Left lung (tissue), 10 donors: ENCODE results near the gene BEST2. TPM values are rescaled to one million over a fixed set of nuclear protein-coding genes. Genes with fewer than 3 reads are reported as not detected.

ENCODE experiments used
- ATAC-seq: fragments of 200-7000 bp; cut with Tn5 transposase; one replicate; pipeline ENCODE4 v1.9.1; 2020; ENCODE audit warnings: moderate library complexity
- DNase-seq, 4 donors: peaks; one replicate each; pipeline ENCODE4 v3.0.0-alpha.2; 2013 to 2020
- H3K27ac ChIP-seq, 2 donors: fragments of 200-600 bp; sonication (generic) in 1 of 2; one replicate each; pipeline versions ENCODE4 v1.5.0 to v1.8.0; 2020 to 2021
- H3K27me3 ChIP-seq, 2 donors: fragments of 200-600 bp; sonication (generic) in 1 of 2; one replicate each; pipeline versions ENCODE4 v1.5.0 to v1.8.0; 2020 to 2021
- H3K36me3 ChIP-seq, 2 donors: fragments of 200-600 bp; sonication (generic) in 1 of 2; one replicate each; pipeline versions ENCODE4 v1.5.0 to v1.8.0; 2020 to 2021
- H3K4me1 ChIP-seq, 2 donors: fragments of 200-600 bp; one replicate each; pipeline ENCODE4 v1.8.0; 2021
- H3K4me3 ChIP-seq, 2 donors: fragments of 200-600 bp; sonication (generic) in 1 of 2; one replicate each; pipeline versions ENCODE4 v1.5.0 to v1.8.0; 2020 to 2021; ENCODE audit warnings: mild to moderate bottlenecking in 1 of 2
- H3K9me3 ChIP-seq, 2 donors: fragments of 200-600 bp; sonication (generic) in 1 of 2; one replicate each; pipeline versions ENCODE4 v1.5.0 to v1.8.0; 2020 to 2021
- intact Hi-C, 2 donors: fragments of 100-400 bp; cut with DNase I; formaldehyde crosslinking; loops; one replicate each; pipeline versions ENCODE4 v1.11.2 to v1.14.2; 2022
- polyA plus RNA-seq, 6 donors: library from polyadenylated mRNA; unstranded; fragments of 120-200 nt; gene quantifications; one replicate each; pipeline ENCODE4 v1.2.1, GENCODE V29; 2013; ENCODE audit not compliant: insufficient read length in 6 of 6
- total RNA-seq, 2 donors: library from RNA; stranded (reverse); fragmentation: NEBNext Ultra II Directional; extraction: Animal tissue kit (Norgen Biotek cat#: 25700); gene quantifications; one replicate each; pipeline ENCODE4 v1.2.1, GENCODE V29; 2021
- TF ChIP-seq, protein P1 (sequence below), 2 donors: fragments of 200-600 bp; sonication (generic) in 1 of 2; IDR thresholded peaks; one replicate each; pipeline versions ENCODE4 v1.5.0 to v1.8.0; 2021; ENCODE audit warnings: antibody characterized with exemption in 2 of 2
- donor health status: DM: no; HTN: yes; CAD: no.
- donor health status: DM: no; HTN: no; CAD: no.

BEST2 gene
- total and polyA plus RNA-seq, 8 donors: 0.08 to 0.17 (median 0.12) TPM; not detected in 4

DNA sequence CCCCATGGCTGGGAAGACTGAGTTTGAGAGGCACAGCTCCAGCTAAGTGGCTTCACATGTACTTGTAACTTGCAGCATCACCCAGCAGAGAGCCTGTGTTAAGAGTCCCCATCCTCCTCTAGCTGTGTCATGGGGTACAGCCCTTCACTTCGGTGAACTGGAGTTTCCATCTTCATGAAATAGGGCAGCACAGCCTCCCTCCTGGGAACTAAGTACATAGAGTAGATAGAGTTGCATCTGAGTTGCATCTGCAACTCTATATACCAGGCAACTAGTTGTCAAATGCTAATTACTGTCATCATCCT, 48.8 kb downstream of the BEST2 start:
- H3K4me1 ChIP-seq: peaks cover 23 to 39% of the 10 kb centered on the region in 2 donors
- peak overlapping the region; percentile 76 to 90 for H3K4me3 ChIP-seq
- DNase-seq: no peak
- intact Hi-C loops: loop anchor here in 1 of 2 donors (5.0 kb wide), 1 partner anchor 33 kb away; no protein-coding TSS in a partner anchor
- H3K27ac ChIP-seq: no peak overlapping the region
- TF ChIP-seq, protein P1, sequence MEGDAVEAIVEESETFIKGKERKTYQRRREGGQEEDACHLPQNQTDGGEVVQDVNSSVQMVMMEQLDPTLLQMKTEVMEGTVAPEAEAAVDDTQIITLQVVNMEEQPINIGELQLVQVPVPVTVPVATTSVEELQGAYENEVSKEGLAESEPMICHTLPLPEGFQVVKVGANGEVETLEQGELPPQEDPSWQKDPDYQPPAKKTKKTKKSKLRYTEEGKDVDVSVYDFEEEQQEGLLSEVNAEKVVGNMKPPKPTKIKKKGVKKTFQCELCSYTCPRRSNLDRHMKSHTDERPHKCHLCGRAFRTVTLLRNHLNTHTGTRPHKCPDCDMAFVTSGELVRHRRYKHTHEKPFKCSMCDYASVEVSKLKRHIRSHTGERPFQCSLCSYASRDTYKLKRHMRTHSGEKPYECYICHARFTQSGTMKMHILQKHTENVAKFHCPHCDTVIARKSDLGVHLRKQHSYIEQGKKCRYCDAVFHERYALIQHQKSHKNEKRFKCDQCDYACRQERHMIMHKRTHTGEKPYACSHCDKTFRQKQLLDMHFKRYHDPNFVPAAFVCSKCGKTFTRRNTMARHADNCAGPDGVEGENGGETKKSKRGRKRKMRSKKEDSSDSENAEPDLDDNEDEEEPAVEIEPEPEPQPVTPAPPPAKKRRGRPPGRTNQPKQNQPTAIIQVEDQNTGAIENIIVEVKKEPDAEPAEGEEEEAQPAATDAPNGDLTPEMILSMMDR (IDR thresholded peaks at IDR 0.05): no peak
- ATAC-seq: no peak
- H3K36me3 ChIP-seq: peaks cover 0 to 17% of the 10 kb centered on the region in 2 donors
- peaks cover 0 to 25% of the 10 kb centered on the region in 2 donors for H3K27me3 ChIP-seq
- H3K9me3 ChIP-seq: no peaks in the 10 kb centered on the region

DNA sequence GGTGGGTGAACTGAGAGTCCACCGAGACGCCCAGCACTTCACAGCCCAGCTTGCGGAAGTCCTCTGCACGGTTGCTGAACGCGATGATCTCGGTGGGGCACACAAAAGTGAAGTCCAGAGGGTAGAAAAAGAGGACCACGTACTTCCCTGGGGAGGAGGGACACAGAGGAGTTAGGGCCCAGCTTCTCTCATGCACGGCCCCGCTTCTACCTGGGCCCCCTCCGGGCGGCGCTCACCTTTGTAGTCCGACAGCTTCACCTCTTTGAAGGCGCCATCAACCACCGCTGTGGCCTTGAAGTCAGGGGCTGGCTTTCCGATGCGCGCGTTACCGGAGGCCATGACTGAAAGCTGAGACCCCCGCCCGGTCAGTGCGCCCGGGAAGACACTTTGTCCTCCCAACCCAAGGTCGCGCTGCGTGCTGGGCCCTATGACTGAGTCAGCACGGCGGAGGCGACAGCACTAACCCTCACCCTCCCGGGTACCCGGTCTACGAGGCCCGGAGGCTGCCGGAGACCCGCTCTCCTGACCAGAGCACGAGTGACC, 49.4 kb downstream of the BEST2 start:
- peaks cover 0 to 25% of the 10 kb centered on the region in 2 donors for H3K27me3 ChIP-seq
- peaks cover 0 to 17% of the 10 kb centered on the region in 2 donors for H3K36me3 ChIP-seq
- H3K4me1 ChIP-seq: peaks cover 19 to 34% of the 10 kb centered on the region in 2 donors
- peak overlapping the region in 1 of 2 donors; percentile 63 for H3K27ac ChIP-seq
- H3K4me3 ChIP-seq: peak overlapping the region; percentile 76 to 90
- H3K9me3 ChIP-seq: no peaks in the 10 kb centered on the region
- ATAC-seq (peak; percentile 39), DNase-seq (no peak)
- intact Hi-C loops: loop anchor here in 1 of 2 donors (5.0 kb wide), 1 partner anchor 34 kb away; no protein-coding TSS in a partner anchor
- TF ChIP-seq, protein P1 (IDR thresholded peaks at IDR 0.05): no peak

DNA sequence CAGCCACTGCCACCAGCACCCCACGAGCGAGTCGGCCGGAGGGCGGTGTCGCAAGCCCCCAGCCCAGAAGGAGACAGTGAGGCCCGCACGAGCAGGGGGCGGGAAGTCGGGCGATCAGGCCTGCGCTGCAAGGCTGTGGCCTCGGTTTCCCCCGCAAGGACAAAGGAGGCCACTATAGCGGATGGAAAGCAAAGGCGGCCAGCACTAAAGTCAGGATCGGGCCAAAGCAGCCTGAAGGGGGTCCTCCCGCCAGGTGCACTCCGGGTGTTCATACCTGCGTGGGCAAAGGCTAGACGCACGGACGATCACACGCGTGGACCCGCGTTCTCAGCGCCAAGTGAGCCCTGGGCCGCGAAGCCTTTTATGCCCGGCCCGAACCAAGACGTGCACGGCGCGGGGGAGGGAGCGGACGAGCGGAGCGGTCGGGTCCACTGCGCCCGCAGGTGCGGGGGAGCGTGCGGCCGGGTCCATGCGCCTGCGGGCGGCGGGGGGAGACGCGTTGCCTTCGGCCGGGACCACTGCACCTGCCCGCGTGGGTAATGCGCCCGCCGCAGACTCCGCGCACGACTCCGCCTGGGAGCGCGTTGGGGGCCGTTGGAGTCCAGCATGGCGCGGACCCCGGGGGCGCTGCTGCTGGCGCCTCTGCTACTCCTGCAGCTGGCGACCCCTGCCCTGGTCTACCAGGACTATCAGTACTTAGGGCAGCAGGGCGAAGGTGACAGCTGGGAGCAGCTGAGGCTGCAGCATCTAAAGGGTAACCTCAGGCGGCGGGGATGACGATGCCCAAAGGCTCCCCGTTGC, 50.1 kb downstream of the BEST2 start, which contains the start of the genes PRDX2 and THSD8:
PRDX2 (minus strand) TSS at position 335 of the 801 bp plus-strand sequence. CDS start 539 bp downstream, outside the sequence.
THSD8 (plus strand) TSS at position 604 of the 801 bp plus-strand sequence; CDS start at position 607, 3 bp downstream.
- H3K27me3 ChIP-seq: peaks cover 0 to 25% of the 10 kb centered on the region in 2 donors
- peak within 1 kb of the TSS; percentile 76 to 90 for H3K4me3 ChIP-seq
- DNase-seq (peak; percentile 75 to 92 (median 80)), ATAC-seq (peak; percentile 93)
- TF ChIP-seq, protein P1 (IDR thresholded peaks at IDR 0.05): no peak
- peaks cover 18 to 34% of the 10 kb centered on the region in 2 donors for H3K4me1 ChIP-seq
- H3K9me3 ChIP-seq: no peaks in the 10 kb centered on the region
- H3K27ac ChIP-seq: peak within 1 kb of the TSS; percentile 19 to 63
- peaks cover 0 to 17% of the 10 kb centered on the region in 2 donors for H3K36me3 ChIP-seq
- intact Hi-C loops: loop anchor here in 1 of 2 donors (5.0 kb wide), 1 partner anchor 34 kb away; no protein-coding TSS in a partner anchor

DNA sequence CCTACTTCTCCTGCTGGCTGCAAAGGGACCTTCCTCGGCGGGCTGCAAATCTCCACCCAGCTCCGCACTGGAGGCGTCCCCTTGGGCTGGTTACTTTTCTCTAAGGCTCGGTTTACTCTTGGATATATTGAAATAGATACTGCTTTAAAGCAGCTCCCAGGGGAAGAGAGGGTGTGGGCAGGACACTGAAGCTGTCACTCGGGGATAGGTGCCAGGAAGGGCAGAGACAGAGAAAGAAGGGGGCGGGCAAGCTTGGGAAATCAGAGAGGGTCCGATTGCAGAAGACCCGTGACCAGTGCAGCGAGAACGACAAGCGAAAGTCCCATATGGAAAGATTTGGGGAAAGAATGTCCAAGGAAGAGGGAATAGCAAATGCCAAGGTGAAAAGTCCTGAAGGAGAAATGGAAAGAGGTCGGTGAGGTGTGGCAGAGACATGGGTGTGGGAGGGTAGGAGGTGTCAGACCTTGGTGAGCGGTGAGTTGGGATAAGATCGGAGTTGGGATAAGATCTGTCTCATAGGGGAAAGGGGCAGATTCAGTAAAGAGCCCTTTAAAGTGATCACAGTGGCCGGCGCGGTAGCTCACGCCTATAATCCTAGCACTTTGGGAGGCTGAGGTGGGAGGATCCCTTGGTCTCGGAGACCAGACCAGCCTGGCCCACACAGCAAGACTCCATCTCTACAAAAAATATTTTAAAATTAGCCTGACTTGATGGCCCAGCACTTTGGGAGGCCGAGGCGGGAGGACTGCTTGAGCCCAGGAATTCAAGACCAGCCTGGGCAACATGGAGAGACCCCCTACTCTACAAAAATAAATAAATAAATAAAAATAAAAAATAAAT, 50.9 kb downstream of the BEST2 start:
- DNase-seq (peak in 1 of 4 donors; percentile 72), ATAC-seq (peak; percentile 3)
- H3K27ac ChIP-seq: peak overlapping the region in 1 of 2 donors; percentile 19
- peaks cover 22 to 42% of the 10 kb centered on the region in 2 donors for H3K4me1 ChIP-seq
- H3K36me3 ChIP-seq: peaks cover 0 to 17% of the 10 kb centered on the region in 2 donors
- H3K9me3 ChIP-seq: no peaks in the 10 kb centered on the region
- peak overlapping the region; percentile 76 to 90 for H3K4me3 ChIP-seq
- intact Hi-C loops: loop anchor here in 1 of 2 donors (5.0 kb wide), 1 partner anchor 35 kb away; no protein-coding TSS in a partner anchor
- H3K27me3 ChIP-seq: peaks cover 0 to 25% of the 10 kb centered on the region in 2 donors
- TF ChIP-seq, protein P1 (IDR thresholded peaks at IDR 0.05): no peak
